PC-9 (cell line): ENCODE results near the gene ZNF844.
"Not testable (repeated sequence)": the region's sequence is repeated elsewhere in the genome, so short reads cannot be mapped to it uniquely, and the experiment has no call there.

Experiments used
- CTCF ChIP-seq: fragments of 200-600 bp; sonication (generic); conservative IDR thresholded peaks from 2 replicates; pipeline ENCODE4 v1.6.1; 2017; ENCODE audit warnings: mixed run types, antibody characterized with exemption, mild to moderate bottlenecking, moderate library complexity
- EZH2 ChIP-seq: fragments of 200-600 bp; sonication (generic); IDR thresholded peaks from 2 replicates; pipeline ENCODE4 v1.8.0; 2017; ENCODE audit warnings: antibody characterized with exemption, low read depth

DNA sequence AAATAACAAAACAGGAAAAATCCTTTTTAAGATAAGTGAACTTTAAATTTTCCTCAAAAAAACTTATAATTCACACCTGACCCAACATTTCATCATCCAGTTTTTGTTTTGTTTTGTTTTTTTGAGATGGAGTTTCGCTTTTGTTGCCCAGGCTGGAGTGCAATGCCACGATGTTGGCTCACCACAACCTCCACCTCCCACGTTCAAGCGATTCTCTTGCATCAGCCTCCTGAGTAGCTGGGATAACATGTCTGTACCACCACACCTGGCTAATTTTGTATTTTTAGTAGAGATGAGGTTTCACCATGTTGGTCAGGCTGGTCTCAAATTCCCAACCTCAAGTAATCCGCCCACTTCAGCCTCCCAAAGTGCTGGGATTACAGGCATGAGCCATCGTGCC lies 18.8 kb downstream of the ZNF844 start:
- TF ChIP-seq CTCF, EZH2: not testable (repeated sequence)
